HG02981 (cell line): ENCODE results near the gene ANTXR1.
"Not testable (repeated sequence)": the region's sequence is repeated elsewhere in the genome, so short reads cannot be mapped to it uniquely, and the experiment has no call there.

Source experiments
- ATAC-seq: cut with Tn5 transposase; IDR thresholded peaks from one replicate; pipeline ENCODE4 v1.9.1; 2021; ENCODE audit warnings: mild to moderate bottlenecking, moderate library complexity; ENCODE audit not compliant: unreplicated experiment

The ANTXR1 gene

DNA sequence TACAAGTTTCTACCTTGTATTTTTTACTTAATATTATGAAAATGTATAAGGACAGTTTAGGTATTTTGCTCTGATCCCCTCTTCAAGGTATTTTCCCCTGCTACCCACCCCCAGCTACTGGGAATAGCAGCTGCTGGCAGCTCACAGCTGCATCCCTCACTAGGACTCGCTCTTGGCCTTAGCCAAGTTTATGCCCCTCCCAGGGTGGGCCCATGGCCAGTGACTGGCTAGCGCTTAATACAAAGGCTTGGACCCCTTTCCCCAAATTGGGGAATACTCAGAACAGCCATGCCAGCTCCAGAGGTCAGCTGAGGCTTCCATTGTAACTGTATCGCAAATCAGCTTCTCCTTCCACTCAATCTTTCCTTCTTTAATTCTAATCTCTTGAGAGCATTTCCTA is 242.8 kb downstream of the ANTXR1 start:
- no peak for ATAC-seq

DNA sequence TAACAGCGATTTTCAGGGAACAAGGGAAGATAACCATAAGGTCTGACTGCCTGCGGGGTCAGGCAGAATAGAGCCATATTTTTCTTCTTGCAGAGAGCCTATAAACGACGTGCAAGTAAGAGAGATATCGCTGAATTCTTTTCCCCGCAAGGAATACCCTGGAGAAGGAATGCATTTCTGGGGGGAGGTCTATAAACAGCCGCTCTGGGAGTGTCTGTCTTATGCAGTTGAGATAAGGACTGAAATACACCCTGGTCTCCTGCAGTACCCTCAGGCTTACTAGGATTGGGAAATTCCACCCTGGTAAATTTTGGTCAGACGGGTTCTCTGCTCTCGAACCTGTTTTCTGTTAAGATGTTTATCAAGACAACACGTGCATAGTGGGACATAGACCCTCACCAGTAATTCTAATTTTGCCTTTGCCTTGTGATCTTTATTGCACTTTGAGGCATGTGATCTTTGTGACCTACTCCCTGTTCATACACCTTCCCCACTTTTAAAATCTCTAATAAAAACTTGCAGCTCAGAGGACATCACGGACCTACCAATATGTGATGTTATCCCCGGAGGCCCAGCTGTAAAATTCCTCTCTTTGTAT is 247.1 kb downstream of the ANTXR1 start:
- ATAC-seq: not testable (repeated sequence)

DNA sequence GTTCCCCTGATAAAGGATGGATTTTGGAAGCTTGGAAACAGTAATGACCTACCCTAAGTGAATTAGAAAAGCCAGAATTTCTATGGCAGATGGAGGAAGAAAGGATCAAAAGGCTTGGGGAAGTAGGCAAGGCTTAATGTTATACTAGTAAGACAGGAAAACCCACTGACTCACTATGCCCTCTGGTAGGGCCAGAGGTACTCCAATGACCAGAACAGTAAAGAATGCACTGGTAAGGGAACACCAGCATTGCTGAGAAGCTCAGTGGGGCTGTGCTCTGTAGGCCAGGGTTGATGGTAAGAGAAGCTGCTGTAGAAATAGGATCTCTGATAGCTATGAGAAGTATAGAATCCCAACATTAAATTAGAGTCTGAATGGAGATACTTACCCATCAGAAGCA is 247.7 kb downstream of the ANTXR1 start:
- ATAC-seq: no peak

DNA sequence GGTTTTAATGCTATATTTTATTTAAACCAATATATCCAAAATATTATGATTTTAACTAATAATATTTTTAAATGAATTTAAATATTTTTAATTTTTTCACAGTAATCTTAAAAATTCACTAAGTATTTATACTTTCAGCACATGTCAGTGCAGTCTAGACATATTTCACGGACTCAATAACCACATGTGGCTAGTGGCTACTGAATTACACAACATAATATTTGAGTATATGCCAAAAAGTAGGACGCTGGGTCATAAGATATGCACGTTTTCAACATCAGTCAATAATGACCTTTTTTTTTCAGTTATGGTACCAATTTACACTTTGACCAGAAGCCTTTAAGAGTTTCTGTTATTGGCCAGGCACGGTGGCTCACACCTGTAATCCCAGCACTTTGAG is 256.4 kb downstream of the ANTXR1 start:
- no peak for ATAC-seq

DNA sequence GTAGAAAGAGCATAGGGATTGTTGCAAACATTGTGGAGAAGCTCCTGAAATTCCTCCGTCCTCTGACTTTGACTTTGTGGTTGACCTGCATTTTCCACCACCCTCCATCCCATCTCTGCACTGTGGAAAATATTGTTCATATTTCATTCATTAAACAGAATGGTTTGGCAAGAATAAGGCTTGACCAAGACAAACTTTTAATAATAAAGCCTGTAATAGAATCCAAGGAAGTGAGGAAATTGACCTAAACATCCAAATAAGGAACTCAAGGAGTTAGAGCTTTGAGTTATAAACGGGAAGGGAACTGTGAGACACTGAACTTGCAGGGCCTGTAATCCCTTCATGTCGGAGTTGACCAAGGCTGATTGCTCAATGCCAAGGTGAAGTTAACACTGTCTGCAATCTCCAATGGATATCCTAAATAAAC is 258.9 kb downstream of the ANTXR1 start:
- ATAC-seq: no peak

DNA sequence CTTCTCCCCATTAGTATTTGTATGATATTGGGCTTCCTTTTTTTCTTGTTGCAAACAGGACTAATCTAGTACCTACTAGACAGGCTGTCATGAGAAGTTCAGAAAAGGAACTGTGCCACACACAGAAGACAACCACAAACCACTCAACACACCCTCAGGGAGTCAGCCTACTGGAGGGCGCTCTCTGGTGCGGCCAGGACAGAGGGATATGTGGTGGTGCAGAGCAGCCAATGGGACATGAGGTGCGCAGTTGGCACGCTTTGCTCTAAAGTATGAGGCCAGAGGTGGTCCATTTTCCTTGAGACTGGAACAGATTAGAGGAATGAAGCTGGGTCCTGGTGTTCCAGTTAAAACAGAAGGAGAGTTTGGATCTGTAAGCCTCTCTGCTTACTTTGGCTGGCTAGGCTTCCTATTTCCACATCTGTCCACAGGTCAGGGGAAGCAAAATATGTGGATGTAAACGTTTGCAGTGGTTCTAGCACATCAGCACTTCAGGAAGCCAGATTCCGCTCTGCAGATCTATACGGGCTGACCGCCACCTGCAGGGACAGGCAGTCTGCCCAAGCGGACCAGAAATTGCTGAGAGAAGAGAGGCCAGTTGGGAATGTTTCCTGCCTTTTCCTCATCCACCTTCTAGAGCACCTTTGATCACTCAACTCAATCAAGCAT is 260.0 kb downstream of the ANTXR1 start:
- no peak for ATAC-seq

DNA sequence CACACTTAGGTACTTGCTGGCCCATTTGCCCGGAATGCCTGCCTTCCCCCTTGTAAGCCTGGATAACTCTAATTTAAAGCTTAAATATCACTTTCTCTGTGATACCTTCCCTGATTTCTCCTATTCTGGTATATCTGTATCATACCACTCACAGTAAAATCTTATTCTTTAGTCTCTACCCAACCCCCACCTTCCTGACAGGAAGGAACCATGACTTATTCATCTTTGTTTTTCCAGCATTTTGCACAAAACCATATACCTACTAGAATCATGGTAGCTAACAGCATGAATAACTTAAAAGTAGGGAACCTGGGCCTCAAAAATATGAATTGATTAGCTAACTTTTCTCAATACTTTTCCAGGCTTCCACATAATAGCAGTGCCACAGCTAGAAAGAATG is 262.5 kb downstream of the ANTXR1 start:
- ATAC-seq: no peak

DNA sequence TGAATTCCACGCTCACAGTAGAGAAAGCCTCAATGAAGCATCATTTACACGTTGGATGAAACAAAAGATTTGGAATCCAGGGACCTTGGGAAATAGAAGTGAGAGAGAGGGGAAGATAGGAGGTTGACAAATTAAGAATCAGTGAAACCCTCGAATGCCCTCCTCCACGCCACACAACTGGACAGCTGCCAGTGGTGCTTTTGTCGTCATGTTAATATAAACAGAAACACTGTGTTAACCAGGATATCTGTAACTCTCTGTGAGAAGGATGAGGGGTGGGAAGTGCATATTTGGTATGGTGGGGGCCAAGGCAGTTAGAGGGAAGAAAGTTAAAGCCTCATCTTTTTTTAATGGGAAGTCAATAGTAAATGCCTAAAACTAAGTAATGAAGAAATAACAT is 265.4 kb downstream of the ANTXR1 start:
- no peak for ATAC-seq

DNA sequence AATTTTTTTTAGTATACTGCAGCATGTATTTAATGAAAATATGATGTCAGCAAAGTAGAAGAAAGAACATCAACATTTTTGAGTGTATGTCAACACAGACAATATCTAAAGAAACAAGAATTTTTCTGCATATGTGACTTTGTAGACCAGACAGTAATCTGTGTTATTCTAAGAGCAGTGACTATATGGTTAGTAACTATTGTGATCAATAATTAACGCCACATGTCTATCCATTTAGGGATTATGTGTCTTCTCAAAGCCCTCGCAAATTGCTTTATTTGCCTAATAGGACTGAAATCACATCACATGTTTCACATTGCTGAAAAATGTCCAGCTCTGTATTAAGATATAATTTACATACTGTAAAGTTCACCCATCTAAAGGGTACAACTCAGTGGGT is 266.2 kb downstream of the ANTXR1 start:
- ATAC-seq: no peak

DNA sequence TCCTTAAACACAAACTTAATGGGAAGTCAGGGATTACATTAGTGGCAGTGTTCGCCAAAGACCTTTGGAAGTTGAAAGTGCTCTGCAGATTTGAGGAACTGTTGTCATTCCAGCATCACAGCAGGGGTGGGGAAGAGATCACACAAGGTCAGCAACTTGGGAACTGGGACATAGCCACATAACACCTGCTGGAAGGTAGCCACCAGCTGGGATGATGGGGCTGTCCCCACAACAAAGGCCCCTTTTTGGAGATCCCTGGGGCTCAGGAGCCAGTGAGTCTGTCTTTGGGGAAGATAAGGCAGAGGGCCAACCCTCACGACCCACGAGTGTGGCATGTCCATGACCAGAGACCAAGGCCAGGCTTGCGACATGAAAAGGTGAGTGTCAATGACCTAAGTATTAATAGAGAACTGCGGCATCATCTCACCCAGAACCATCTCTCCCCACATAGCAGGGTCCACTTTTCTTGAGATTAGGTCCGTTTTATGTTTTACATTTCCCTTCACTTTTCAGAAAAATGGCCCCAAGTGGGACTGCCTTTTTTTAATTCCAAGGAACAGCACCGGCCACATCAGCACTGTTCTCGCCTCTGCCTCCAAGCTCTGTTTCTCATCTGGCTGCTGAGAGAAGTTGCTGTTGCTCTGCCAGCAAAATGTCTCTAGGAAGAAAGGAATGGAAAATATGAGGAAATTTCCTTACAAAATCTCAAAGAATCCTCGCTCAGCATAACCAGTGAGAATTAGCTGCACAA is 267.1 kb downstream of the ANTXR1 start:
- ATAC-seq: no peak

DNA sequence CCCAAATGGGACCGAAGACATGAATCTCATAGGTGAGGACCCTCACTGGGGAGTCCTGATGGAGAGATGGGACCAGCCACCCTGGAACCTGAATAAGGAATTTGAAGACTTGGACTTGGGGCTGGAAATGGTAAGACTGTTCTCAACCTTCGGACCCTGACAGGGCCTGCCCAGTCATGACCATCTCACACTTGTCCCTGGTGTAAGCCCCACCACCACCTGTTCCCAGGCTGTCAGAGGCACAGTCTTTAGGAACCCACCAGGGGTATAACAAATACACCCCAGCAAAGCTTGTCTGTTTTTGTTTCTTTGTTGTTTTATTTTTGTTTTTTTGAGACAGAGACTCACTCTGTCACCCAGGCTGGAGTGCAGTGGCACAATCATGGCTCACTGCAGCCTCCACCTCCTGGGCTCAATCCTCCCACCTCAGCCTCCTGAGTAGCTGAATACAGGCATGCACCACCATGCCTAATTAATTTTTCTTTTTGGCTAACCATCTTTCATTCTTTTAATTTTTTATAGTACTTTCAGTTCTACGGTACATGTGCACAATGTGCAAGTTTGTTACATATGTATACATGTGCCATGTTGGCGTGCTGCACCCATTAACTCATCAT is 267.9 kb downstream of the ANTXR1 start:
- no peak for ATAC-seq

DNA sequence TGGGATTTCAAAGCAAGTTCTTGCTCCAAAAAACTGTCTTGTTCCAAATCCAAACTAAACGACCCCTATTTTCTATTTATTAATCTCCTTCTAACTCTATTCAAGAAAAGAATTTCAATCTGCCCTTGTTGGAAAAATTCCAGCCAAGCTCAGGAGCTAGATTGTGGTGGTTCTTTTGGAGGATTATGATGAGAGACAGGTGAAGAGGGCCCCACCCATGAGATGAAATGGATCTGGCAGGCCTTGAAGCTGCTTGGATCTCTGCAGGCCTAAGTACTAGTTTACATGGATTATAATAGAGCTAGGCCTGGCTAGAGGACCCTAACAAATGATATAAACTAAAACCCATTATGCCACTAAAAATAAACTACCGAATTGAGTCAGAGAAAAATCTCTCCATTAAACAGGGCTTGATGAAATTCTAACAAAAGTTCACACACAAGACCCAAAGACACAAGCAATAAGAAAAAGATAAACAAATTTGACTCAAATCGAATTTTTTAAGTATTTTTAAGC is 272.5 kb downstream of the ANTXR1 start:
- no peak for ATAC-seq

DNA sequence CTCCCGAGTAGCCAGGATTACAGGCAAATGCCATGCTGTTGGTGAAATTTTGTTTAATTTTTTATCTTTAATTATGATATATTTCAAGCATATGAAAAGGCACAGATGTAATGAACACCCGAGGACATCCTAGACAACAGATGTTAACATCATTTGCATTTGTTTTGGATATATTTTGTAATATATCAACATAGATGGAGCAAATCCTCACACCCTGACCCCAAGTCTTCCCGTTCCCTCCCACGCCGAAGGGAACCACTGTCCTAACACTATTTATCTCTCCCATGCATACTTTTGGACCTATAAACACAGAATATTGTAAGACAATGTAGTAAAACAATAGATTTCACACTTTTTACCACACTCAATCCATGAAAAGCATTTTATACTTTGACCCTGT is 274.6 kb downstream of the ANTXR1 start:
- no peak for ATAC-seq

DNA sequence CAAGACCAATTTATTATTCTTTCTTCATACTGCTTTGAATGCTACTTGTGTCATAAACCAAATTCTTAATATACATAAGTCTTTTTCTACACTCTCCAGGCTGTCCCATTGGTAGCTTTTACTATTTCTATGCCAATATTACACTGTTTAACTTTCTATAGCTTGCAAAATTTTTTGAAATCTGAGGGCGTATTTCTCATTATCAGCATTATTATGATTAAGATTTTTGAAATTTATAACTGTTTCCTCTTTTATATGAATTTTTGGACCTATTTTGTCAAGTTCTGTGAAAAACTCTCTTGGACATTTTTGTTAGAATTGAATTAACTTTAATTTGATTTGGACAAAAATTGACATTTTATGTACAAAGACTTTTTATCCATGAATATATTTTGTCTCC is 275.4 kb downstream of the ANTXR1 start:
- no peak for ATAC-seq

DNA sequence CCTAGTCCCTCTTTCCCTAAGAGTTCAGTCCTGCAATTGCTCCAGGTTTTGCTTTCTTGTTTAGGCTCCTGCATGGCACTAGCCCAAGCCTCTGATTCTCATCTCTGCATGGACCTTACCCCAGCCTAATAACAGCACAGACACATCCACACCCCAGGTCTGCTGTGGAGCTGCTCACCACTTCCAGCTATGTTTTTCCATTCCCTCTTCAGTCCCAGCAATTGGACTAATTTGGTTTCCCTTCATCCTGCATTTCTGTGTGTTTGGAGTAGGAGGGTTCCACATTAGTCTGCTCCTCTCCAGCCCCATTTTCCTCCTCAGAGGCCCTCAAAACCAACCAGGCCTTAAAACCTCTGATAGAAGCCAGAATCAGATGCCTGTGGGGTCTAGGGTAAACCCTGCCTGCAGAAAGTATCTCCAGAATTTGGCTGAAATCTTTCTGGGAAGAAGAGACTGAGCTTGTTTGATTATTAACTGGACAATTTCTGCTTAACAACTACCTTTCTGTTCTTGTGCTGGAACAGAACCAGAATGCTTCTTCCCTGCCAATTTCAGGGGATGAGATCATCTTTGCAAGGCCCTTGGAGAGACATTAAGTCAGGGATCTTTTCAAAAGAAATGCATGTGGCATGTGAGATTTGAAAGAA is 278.1 kb downstream of the ANTXR1 start:
- no peak for ATAC-seq

DNA sequence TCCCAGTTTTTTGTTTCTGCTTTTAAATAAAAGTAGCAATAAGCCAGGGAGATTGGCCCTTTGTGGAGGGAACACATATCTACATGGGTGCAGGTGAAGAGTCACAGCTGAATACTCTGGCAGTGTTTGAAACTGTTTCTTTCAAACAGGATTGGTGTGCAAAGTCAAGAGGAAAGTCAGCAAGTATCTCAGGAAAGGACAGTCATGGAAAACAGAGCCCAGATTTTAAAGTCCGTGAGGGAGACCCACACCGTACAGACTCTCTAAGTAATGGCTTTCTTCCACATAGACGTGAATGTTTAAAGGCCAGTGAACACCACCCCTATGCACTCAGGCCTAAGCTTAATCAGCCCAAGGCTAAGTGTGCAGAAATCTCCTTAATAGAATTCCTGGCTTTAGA is 278.7 kb downstream of the ANTXR1 start:
- no peak for ATAC-seq

DNA sequence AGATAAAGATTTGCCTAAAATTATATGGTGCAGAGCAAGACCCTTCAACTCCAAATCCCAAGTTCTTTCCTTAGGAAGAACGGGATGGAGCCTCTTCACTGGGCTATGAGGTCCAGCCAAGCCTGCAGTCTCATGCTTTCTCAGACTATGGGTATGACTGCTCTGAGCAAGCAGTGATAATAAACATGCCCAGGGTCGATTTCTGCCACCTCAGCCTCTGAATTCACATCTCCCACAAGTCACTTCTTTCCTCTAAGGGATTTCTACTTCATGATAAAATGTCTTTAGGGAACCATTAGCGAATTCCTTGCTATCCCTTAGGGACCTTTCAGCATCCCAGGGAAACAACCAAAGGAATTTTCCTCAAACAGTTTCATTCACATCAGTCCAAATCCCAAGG is 279.3 kb downstream of the ANTXR1 start:
- no peak for ATAC-seq

DNA sequence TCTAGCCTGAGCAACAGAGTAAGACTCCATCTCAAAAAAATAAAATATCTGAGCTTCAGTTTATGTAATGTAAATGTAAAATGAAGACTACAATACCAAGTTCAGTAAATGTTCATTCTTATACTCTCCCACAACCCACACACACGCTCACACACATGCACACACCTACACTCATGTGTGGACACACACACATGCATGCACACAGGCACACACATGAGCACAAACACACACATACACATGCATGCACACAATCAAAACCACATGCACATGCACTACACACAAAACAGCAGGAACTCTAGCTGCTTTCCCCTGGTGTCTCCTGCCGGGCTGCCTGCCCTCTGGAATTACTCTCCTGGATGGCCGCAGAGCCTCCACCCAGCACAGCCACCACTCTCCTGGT is 283.4 kb downstream of the ANTXR1 start:
- ATAC-seq: no peak

DNA sequence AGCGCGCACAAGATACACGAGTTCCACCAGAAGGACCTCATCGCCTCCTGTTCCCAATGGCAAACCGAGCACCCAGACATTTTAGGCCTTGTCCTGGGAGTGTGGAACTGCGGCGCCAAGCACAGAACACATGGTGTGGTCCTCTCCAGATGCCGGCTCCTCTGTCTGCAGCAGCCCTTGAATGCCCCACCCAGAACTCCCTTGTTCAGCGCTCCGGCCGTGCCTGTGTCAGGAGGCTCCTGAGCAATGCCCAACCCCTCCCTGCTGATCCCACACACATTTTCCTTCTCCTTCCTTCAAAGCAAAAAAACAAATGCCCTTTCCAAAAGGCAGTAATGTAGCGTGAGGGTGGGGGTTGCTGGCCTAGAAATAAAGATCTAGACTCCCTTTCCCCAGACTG is 284.2 kb downstream of the ANTXR1 start:
- no peak for ATAC-seq

DNA sequence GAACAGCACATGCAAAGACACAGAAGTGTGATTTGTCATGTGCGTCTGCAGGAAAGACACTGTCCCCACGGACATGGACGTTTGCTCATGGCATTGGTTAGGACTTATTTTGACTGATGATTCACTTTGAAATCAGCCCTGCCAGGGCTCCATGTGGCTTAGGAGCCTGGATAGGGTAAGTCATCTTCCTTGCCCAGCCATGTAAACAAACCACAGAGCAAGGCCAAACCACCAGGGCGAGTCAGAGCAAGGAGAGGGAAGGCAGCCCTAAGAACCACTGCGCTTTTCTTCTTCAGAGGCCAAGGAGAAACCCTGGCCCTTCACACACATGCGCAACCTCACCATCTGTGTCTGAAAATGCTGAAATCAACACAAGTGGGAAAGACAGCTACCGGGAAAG is 285.3 kb downstream of the ANTXR1 start:
- no peak for ATAC-seq

DNA sequence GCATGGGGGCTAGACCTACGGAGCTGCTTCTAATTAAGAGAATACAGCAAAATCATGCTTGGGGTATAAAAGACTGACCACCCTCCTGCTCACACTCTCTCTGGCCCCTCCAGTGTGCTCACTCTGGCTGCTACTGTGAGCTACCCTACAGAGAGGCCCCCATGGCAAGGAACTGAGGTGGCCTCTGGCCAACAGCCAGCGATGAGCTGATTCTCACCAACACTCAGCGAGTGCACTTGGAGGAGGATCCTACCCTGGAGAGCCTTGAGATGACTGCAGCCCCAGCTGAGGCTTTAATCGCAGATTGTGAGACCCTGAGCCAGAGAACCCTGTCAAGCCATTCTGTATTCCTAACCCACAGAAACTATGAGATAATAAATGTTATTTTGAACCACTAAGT is 285.9 kb downstream of the ANTXR1 start:
- ATAC-seq: no peak
